Fibroblast of lung (primary cell): ENCODE data around the gene PDE8B. TPM values are rescaled to one million over a fixed set of nuclear protein-coding genes. Genes with fewer than 3 reads are reported as not detected.

Experiments used
- DNase-seq, 2 donors: peaks; one replicate each; pipeline versions ENCODE4 v3.0.0 to v3.0.0-alpha.2; 2010; ENCODE audit warnings: low read depth in 2 of 2
- H2AFZ ChIP-seq: 2 replicates; pipeline ENCODE4 v1.5.1; 2012; ENCODE audit warnings: low read length, control low read depth, inconsistent platforms
- H3K27ac ChIP-seq: 2 replicates; pipeline ENCODE4 v1.5.1; 2011; ENCODE audit warnings: low read length, control low read depth; ENCODE audit not compliant: insufficient read depth
- H3K27me3 ChIP-seq: 2 replicates; pipeline ENCODE4 v1.5.1; 2011; ENCODE audit warnings: mild to moderate bottlenecking, low read length; ENCODE audit not compliant: control insufficient read depth, insufficient read depth
- H3K36me3 ChIP-seq: 2 replicates; pipeline ENCODE4 v1.5.1; 2011; ENCODE audit warnings: low read length; ENCODE audit not compliant: control insufficient read depth, insufficient read depth
- H3K4me1 ChIP-seq: 2 replicates; pipeline ENCODE4 v1.5.1; 2011; ENCODE audit warnings: low read length; ENCODE audit not compliant: control insufficient read depth, insufficient read depth; ENCODE audit errors: extremely low read depth
- H3K4me2 ChIP-seq: 2 replicates; pipeline ENCODE4 v1.5.1; 2011; ENCODE audit warnings: low read length, control low read depth; ENCODE audit not compliant: insufficient read depth; ENCODE audit errors: extremely low read depth
- H3K4me3 ChIP-seq, 4 experiments: fragments of 200-600 bp in 1 of 4; sonication (generic) in 1 of 4; replicated peaks in 1 of 4; 2 replicates each; pipeline ENCODE4 v1.5.1; 2011 to 2016; ENCODE audit warnings: low read length in 4 of 4, low read depth in 3 of 4, mild to moderate bottlenecking in 3 of 4, control low read depth in 2 of 4, inconsistent platforms in 1 of 4, mixed read lengths in 1 of 4; ENCODE audit not compliant: insufficient read depth in 1 of 4; ENCODE audit errors: control extremely low read depth in 1 of 4
- H3K79me2 ChIP-seq: 2 replicates; pipeline ENCODE4 v1.5.1; 2012; ENCODE audit warnings: mild to moderate bottlenecking, low read length, inconsistent platforms; ENCODE audit not compliant: control insufficient read depth, insufficient read depth
- H3K9ac ChIP-seq: 2 replicates; pipeline ENCODE4 v1.5.1; 2011; ENCODE audit warnings: mild to moderate bottlenecking, low read length, control low read depth; ENCODE audit not compliant: insufficient read depth
- H3K9me3 ChIP-seq: 2 replicates; pipeline ENCODE4 v1.5.1; 2012; ENCODE audit warnings: low read depth, low read length; ENCODE audit not compliant: control insufficient read depth, insufficient read depth
- H4K20me1 ChIP-seq: 2 replicates; pipeline ENCODE4 v1.5.1; 2011; ENCODE audit warnings: low read length; ENCODE audit not compliant: control insufficient read depth, insufficient read depth; ENCODE audit errors: extremely low read depth
- EZH2 ChIP-seq: IDR thresholded peaks from 2 replicates; pipeline ENCODE4 v1.5.1; 2012; ENCODE audit warnings: low read length, control low read depth, mild to moderate bottlenecking; ENCODE audit errors: missing control alignments
- polyA plus RNA-seq, 2 donors: library from polyadenylated mRNA; depleted of rRNA in 1 of 2; stranded (reverse) in 1 of 2; unstranded in 1 of 2; fragments of >200 nt; gene quantifications; 2 replicates each; pipeline ENCODE4 v1.2.1, GENCODE V29; 2011 to 2012; ENCODE audit warnings: missing spikeins in 1 of 2
- total RNA-seq: library from RNA; depleted of rRNA; stranded (reverse); fragments of >200 nt; gene quantifications from 2 replicates; pipeline ENCODE4 v1.2.1, GENCODE V29; 2014
- TF ChIP-seq, protein P1 (sequence below), 2 donors: IDR thresholded peaks in 1 of 2; conservative IDR thresholded peaks in 1 of 2; 1 replicate in 1 of 2; 2 replicates in 1 of 2; pipeline ENCODE4 v1.5.1; 2011 to 2012; ENCODE audit warnings: low read length in 2 of 2, control low read depth in 1 of 2, inconsistent platforms in 1 of 2, low read depth in 1 of 2, mild to moderate bottlenecking in 1 of 2

PDE8B gene
- total and polyA plus RNA-seq, 2 donors (not counting 1 experiment from before 2014, with no cell fraction given) = 0.17 to 0.18 TPM

DNA sequence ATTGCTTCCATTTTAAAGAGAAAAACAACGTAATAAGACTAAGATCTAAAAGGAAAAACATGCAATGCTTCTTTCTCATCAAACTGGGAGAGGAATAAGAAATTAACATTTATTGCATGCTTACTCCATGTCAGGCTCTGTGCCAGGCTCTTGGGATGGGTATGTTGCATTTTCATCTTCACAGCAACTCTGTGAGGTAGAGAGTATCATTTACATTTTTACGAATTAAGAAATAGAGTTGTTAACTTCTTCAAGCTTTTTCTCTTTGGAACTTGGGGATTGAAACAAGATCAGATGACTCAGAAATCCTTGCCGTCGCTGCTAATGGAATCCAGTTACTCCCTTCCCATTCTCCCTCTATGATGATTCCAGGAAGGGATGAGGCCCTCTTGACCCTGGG is 39.5 kb downstream of the PDE8B start:
- no peak overlapping the region for H2AFZ ChIP-seq
- H3K27me3 ChIP-seq = peaks cover 2% of the 10 kb centered on the region
- no peak overlapping the region for H3K9ac ChIP-seq
- no peaks in the 10 kb centered on the region for H4K20me1 ChIP-seq
- H3K27ac ChIP-seq = no peak overlapping the region
- TF ChIP-seq EZH2 = no peak
- TF ChIP-seq, protein P1, sequence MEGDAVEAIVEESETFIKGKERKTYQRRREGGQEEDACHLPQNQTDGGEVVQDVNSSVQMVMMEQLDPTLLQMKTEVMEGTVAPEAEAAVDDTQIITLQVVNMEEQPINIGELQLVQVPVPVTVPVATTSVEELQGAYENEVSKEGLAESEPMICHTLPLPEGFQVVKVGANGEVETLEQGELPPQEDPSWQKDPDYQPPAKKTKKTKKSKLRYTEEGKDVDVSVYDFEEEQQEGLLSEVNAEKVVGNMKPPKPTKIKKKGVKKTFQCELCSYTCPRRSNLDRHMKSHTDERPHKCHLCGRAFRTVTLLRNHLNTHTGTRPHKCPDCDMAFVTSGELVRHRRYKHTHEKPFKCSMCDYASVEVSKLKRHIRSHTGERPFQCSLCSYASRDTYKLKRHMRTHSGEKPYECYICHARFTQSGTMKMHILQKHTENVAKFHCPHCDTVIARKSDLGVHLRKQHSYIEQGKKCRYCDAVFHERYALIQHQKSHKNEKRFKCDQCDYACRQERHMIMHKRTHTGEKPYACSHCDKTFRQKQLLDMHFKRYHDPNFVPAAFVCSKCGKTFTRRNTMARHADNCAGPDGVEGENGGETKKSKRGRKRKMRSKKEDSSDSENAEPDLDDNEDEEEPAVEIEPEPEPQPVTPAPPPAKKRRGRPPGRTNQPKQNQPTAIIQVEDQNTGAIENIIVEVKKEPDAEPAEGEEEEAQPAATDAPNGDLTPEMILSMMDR (conservative IDR thresholded peaks at IDR 0.05 in 1 of 2, IDR thresholded peaks at IDR 0.05 in 1 of 2; ENCODE audit: low read depth in 1 of 2, low read length in 2 of 2) = no peak
- no peak for DNase-seq
- no peak overlapping the region for H3K4me3 ChIP-seq
- no peak overlapping the region for H3K4me2 ChIP-seq
- no peaks in the 10 kb centered on the region for H3K79me2 ChIP-seq
- no peaks in the 10 kb centered on the region for H3K4me1 ChIP-seq
- H3K9me3 ChIP-seq = no peaks in the 10 kb centered on the region
- H3K36me3 ChIP-seq = no peaks in the 10 kb centered on the region

DNA sequence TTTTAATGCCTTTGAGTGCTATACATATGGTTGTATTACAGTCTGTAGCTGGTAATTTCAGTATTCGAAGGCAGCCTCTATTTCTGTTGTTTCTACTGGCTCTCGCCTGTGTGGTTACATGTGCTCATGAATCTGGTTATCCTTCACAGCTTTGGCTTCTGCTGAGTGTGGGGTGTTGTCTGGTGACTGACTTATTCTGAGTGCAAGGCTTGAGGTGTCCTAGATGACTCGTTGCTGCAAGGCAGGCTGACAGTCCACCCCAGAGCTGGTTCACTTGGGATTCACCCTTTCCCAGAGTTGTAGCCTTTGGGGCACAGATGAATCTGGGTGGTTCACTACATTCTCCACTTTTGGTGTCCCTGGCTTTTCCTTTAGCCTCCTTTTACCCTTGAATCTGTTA is 41.4 kb downstream of the PDE8B start:
- no peaks in the 10 kb centered on the region for H3K4me1 ChIP-seq
- no peaks in the 10 kb centered on the region for H3K36me3 ChIP-seq
- H3K4me3 ChIP-seq = no peak overlapping the region
- DNase-seq = no peak
- no peak overlapping the region for H3K27ac ChIP-seq
- H3K9me3 ChIP-seq = no peaks in the 10 kb centered on the region
- no peak overlapping the region for H2AFZ ChIP-seq
- H3K4me2 ChIP-seq = no peak overlapping the region
- H3K27me3 ChIP-seq = peaks cover 2% of the 10 kb centered on the region
- H3K9ac ChIP-seq = no peak overlapping the region
- TF ChIP-seq, protein P1 (conservative IDR thresholded peaks at IDR 0.05 in 1 of 2, IDR thresholded peaks at IDR 0.05 in 1 of 2; ENCODE audit: low read depth in 1 of 2, low read length in 2 of 2) = no peak
- TF ChIP-seq EZH2 = no peak
- no peaks in the 10 kb centered on the region for H3K79me2 ChIP-seq
- no peaks in the 10 kb centered on the region for H4K20me1 ChIP-seq

DNA sequence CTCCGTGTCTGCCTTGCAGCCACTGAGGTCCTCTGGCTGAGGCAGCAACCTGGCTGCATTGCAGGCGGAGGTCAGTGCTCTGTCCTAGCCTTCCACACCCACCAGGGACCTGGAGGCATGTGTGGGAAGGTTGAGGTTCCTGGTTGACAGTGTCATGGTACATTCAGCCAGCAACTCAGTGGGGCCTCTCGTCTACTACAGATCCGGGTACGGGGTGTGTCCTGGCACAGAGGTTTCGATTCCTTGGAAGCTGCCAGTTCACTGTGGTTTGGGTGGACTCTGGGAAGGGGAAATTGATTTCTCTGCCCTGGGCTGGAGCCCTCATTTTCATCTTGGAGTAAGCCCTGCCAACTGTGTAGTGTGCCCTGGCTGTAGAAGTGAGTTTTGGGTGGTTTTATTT is 45.1 kb downstream of the PDE8B start:
- no peak overlapping the region for H3K9ac ChIP-seq
- no peaks in the 10 kb centered on the region for H3K79me2 ChIP-seq
- H3K4me3 ChIP-seq = no peak overlapping the region
- no peak overlapping the region for H2AFZ ChIP-seq
- H3K4me1 ChIP-seq = no peaks in the 10 kb centered on the region
- no peaks in the 10 kb centered on the region for H3K36me3 ChIP-seq
- no peaks in the 10 kb centered on the region for H4K20me1 ChIP-seq
- no peaks in the 10 kb centered on the region for H3K9me3 ChIP-seq
- H3K27ac ChIP-seq = no peak overlapping the region
- DNase-seq = no peak
- peaks cover 7% of the 10 kb centered on the region for H3K27me3 ChIP-seq
- TF ChIP-seq EZH2 = no peak
- TF ChIP-seq, protein P1 (conservative IDR thresholded peaks at IDR 0.05 in 1 of 2, IDR thresholded peaks at IDR 0.05 in 1 of 2; ENCODE audit: low read depth in 1 of 2, low read length in 2 of 2) = no peak
- H3K4me2 ChIP-seq = no peak overlapping the region
